Activated CD4-positive, alpha-beta T cell treated with anti-CD3 and anti-CD28 coated beads, Interleukin-2, amount 50 U/mL, for 48 hours (primary cell): Measurements from ENCODE around the gene MATR3.
A peak's percentile ranks its signal among the peaks of the same experiment; 100 is the strongest.
"Not testable (repeated sequence)": the region's sequence is repeated elsewhere in the genome, so short reads cannot be mapped to it uniquely, and the experiment has no call there.

Experiments
- DNase-seq, 2 experiments: peaks; one replicate each; pipeline ENCODE4 v3.0.0-alpha.2; 2020

MATR3 gene, protein sequence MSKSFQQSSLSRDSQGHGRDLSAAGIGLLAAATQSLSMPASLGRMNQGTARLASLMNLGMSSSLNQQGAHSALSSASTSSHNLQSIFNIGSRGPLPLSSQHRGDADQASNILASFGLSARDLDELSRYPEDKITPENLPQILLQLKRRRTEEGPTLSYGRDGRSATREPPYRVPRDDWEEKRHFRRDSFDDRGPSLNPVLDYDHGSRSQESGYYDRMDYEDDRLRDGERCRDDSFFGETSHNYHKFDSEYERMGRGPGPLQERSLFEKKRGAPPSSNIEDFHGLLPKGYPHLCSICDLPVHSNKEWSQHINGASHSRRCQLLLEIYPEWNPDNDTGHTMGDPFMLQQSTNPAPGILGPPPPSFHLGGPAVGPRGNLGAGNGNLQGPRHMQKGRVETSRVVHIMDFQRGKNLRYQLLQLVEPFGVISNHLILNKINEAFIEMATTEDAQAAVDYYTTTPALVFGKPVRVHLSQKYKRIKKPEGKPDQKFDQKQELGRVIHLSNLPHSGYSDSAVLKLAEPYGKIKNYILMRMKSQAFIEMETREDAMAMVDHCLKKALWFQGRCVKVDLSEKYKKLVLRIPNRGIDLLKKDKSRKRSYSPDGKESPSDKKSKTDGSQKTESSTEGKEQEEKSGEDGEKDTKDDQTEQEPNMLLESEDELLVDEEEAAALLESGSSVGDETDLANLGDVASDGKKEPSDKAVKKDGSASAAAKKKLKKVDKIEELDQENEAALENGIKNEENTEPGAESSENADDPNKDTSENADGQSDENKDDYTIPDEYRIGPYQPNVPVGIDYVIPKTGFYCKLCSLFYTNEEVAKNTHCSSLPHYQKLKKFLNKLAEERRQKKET

GRCh38 chr5:139293507-139294373 lies at the start of gene MATR3:
Gene MATR3 (plus strand): TSS chr5:139293740. CDS start chr5:139307416, 13,676 bp downstream.
- DNase-seq, result peak; percentile 93 to 94

DNA sequence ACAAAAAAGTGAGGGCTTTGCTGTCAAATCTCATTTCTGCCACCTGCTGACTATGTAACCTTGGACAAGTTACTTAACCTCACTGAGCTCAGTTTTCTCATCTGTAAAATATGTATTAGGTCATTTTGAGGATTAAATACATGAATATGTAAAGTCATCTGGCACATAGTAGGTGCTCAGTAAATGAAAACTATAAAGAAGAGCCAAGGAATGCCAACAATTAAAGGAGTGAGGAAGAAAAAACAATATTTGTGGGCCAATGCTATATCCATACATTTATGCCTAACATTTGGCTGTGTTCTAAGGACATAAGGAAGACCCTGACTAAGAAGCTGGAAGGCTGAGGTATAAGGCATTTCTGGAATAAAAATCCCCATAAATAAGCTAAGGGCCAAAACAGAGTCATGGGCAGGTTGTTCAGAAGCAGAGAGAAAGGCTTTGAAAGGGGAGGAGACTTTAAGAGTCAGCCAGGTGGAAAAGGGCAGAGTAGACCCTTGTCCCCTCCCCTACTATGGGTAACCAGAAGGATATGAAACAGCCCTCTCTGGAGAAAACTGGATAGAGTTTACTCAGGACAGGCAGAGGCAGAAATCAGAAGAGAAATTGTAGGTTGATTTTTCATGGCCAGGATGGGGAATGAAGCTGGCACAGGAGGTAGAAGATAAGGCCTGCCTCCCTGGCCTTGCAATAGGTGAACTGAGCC lies 47.8 kb upstream of the MATR3 start:
- no peak for DNase-seq

DNA sequence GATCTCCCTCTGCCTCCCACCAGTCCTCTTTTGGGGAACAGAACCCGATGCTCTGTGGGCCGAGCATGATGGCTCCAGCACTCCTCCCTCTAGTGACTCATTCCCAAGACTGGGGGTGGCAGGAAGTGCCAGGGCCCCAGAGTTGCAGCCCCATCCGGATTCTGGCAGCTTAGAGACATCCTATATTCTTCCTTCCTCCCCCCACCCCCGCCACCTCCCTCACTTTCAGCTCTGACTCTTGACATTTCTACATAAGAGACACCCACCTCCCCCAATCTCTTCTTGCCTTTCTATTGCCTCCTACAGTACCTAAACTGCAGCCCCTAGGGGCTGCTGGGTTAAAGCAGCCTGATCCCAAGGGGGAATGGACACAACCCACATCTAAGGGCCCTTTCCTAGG lies 47.1 kb upstream of the MATR3 start:
- peak; percentile 65 to 74 for DNase-seq

DNA sequence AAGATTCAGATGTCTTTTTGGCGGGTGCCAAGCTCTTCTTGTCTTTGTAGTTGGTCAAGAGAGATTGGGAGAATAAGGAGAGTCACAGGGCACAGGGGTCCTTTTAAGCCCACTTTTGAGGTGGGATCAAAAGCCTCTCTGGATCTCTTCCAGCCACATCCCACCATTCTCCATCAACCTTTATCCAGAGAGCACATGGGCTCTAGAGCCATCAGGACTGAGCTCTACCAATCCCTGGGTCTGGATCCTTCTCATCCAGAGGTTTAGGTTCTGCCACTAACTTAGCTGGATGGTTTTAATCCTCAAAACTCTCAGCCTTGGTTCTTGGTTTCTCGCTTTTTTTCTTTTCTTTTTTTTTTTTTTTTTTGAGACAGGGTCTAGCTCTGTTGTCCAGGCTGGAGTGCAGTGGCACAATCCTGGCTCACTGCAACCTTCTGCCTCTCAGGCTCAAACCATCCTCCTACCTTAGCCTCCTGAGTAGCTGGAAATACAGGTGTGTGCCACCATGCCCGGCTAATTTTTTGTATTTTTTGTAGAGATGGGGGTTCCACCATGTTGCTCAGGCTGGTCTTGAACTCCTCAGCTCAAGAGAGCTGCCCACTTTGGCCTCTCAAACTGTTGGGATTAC lies 44.6 kb upstream of the MATR3 start:
- no peak for DNase-seq

DNA sequence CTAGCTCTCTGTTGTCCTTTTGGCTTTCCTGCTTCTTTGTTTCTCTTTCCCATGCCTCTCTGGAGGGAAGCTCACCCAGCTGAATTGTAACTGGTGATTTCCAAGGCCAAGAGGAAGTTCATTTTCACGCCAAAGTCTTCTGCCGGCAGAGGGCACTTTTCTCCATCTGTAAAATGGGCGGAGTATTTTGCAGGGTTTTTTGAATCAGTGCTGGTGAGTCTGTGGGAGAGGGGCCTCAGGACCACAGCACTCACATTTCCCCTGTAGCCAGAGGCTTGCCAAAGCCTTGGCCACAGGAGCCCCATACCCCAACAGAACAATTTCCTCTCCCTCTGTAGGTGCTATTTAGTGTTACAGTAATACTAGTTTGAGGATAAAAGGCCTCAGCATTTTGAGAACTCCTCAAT lies 42.3 kb upstream of the MATR3 start:
- DNase-seq, result peak; percentile 49 to 61

GRCh38 chr5:139251695-139252288 lies 41.7 kb upstream of the MATR3 start:
- no peak for DNase-seq

GRCh38 chr5:139253115-139253514 lies 40.4 kb upstream of the MATR3 start:
- no peak for DNase-seq

DNA sequence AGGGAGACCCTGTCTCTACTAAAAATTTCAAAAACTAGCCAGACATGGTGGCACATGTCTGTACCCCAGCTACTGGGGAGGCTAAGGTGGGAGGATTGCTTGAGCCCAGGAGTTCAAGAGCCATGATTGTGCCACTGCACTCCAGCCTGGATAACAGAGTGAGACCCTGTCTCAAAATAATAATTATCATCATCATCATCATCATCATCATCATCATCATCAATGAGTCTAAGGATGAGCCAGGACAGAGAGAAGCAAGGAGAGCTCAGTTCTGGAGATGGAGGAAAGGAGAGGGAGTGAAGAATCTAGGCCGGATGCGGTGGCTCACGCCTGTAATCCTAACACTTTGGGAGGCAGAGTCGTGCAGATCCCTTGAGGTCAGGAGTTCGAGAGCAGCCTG lies 36.7 kb upstream of the MATR3 start:
- no peak for DNase-seq

- DNase-seq, result no peak
These were observed 31.3 kb upstream of the MATR3 start for GRCh38 chr5:139262059-139262741.

DNA sequence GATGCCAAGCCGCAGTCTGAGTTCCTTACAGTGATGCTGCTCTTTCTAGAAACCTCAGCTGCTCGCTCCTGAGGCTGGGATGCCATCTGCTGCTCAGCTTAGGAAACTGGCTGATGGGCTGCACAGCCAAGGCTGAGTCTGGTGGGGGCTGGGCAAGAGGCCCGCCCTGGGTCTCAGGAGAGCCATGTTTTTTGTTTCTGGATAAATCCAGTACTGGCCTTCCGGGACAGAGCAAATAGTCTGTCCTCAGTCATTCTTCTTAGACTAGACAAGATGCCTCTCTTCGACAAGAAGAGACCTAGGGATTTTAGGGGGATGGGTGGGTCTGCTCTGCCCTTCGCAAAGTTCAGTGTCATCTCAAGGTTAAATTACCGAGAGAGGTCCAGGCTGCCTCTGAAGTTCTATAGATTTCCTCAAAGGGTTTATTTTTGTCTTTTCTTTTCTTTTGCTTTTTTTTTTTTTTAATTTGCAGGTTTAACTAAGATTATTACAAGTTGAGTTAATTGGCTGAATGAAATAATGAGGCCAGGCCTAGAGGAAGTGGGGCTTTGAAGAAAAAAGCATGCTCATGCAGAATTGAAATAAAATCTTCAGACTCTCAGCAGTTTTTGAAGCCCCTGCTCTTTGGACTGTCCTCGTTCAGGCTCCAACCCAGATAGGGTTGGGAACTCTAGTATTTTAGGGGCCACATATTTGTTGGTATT lies 30.6 kb upstream of the MATR3 start:
- DNase-seq, result peak; percentile 75 to 78

GRCh38 chr5:139263536-139263935 lies 30.0 kb upstream of the MATR3 start:
- DNase-seq, result no peak

- no peak for DNase-seq
These were observed 29.6 kb upstream of the MATR3 start for GRCh38 chr5:139263946-139264345.

GRCh38 chr5:139265001-139265400 lies 28.5 kb upstream of the MATR3 start:
- no peak for DNase-seq

- DNase-seq, result no peak
These were observed 27.3 kb upstream of the MATR3 start for GRCh38 chr5:139266236-139266635.

DNA sequence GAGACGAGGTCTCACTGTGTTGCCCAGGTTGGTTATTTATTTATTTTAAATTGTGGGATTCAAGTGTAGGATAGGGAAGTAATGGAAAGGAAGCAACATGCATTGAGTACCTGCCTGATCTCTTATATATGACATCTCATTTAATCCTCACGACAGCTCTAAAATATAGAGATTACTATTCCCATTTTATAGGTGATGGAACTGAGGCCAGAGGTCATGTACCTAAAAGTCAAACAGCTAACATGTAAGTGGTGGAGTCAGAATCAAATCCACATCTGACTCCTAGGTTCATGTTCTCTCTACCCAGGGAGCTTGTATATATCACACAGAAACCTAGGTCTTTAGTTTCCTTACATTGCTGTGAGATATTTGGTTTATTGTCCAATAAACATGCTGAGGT lies 26.1 kb upstream of the MATR3 start:
- DNase-seq, result no peak

DNA sequence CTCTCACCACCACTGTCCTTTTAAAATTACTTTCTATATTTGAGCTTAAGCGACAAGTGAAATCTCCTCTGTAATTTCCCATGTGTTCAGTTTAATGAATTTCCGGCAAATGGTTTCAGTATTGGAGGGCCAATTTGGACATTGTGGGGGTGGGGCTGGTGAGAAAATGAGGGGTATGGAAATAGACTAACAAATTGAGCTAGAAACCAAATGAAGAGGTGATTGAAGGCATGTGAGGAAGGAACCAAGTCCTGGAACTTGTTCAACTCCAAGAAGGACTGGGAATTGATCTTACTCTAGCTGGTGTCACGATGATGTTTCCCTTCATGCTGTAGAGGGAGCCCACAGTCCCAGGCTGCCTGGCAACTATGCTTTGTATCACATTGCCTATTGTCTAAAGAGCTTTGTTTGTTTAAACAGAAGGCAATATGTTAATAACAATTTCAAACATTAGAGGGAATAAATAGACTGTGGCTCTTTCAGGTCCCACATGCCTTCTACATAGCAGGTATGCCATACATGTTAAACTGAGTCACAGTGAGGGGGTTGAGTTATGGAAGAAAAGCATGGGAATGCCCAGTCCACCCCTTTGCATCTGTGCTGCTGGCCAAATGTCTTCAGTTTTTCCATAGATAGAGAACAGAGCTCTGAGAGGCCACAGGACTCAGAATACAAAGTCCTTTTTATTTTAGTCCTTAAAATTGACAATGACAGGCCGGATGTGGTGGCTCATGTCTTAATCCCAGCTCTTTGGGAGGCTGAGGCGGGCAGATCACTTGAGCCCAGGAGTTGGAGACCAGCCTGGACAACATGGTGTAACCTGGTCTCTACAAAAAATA lies 25.0 kb upstream of the MATR3 start:
- DNase-seq, result no peak

DNA sequence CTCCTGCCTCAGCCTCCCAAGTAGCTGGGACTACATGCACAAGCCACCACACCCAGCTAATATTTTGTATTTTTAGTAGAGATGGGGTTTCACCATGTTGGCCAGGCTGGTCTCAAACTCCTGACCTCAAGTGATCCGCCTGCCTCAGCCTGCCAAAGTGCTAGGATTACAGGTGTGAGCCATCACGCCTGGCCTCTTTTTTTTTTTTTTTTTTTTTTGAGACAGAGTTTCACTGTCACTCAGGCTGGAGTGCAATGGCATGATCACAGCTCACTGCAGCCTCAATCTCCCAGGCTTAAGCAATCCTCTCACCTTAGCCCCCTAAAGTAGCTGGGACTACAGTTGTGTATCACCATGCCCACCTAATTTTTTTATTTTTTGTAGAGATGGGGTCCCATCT lies 22.8 kb upstream of the MATR3 start:
- not testable (repeated sequence) for DNase-seq

- DNase-seq, result no peak
These were observed 22.1 kb upstream of the MATR3 start for GRCh38 chr5:139271201-139272027.
